H1 (cell line): ENCODE measurements around the gene AGBL4. TPM values are rescaled to one million over a fixed set of nuclear protein-coding genes. Genes with fewer than 3 reads are reported as not detected.

Source experiments
- CTCF ChIA-PET: fragments of 300-600 bp; sonication (Branson Sonifier 250); formaldehyde crosslinking; loops from one replicate; lab custom pipeline; 2021; ENCODE audit not compliant: partially characterized antibody; lab: Charles Lee
- POLR2A ChIA-PET: fragments of 300-600 bp; sonication (Branson Sonifier 250); formaldehyde crosslinking; loops from one replicate; lab custom pipeline; 2021; ENCODE audit warnings: inconsistent platforms; ENCODE audit not compliant: partially characterized antibody; lab: Charles Lee
- DNase-seq, 2 experiments: peaks; one replicate each; pipeline versions ENCODE4 v3.0.0 to v3.0.0-alpha.2; 2010 to 2022; ENCODE audit warnings: low spot score in 2 of 2, low read depth in 1 of 2, mixed read lengths in 1 of 2
- FAIRE-seq: peaks from 2 replicates; lab custom pipeline; 2011; peaks lifted over from hg19 to GRCh38; lab: Jason Lieb, UNC
- H2AFZ ChIP-seq: 2 replicates; pipeline ENCODE4 v1.8.1; 2012; ENCODE audit warnings: low read length, inconsistent platforms
- H2AK5ac ChIP-seq: 2 replicates; pipeline ENCODE4 v1.6.1; 2013; ENCODE audit warnings: low read depth, low read length
- H2BK120ac ChIP-seq: replicated peaks from 2 replicates; pipeline ENCODE3; 2013; ENCODE audit warnings: low read depth, low read length, inconsistent platforms
- H2BK12ac ChIP-seq: 2 replicates; pipeline ENCODE4 v1.6.1; 2013; ENCODE audit warnings: low read depth, low read length
- H2BK15ac ChIP-seq: 2 replicates; pipeline ENCODE4 v1.6.1; 2013; ENCODE audit warnings: low read length
- H2BK20ac ChIP-seq: 2 replicates; pipeline ENCODE4 v1.6.1; 2013; ENCODE audit warnings: low read length
- H2BK5ac ChIP-seq: 2 replicates; pipeline ENCODE4 v1.6.1; 2013; ENCODE audit warnings: low read depth, low read length
- H3K14ac ChIP-seq: 2 replicates; pipeline ENCODE4 v1.6.1; 2013; ENCODE audit warnings: inconsistent platforms; ENCODE audit not compliant: insufficient read length
- H3K18ac ChIP-seq: 2 replicates; pipeline ENCODE4 v1.6.1; 2013; ENCODE audit warnings: low read length; ENCODE audit errors: extremely low read depth
- H3K23ac ChIP-seq: 2 replicates; pipeline ENCODE4 v1.6.1; 2013; ENCODE audit warnings: inconsistent platforms; ENCODE audit not compliant: insufficient read length
- H3K23me2 ChIP-seq: 2 replicates; pipeline ENCODE4 v1.6.1; 2013; ENCODE audit warnings: low read depth, low read length
- H3K27ac ChIP-seq: 2 replicates; pipeline ENCODE4 v1.6.1; 2011; ENCODE audit warnings: low read depth, low read length, inconsistent platforms
- H3K27me3 ChIP-seq, 4 experiments: replicated peaks in 1 of 4; 1 replicate in 1 of 4; 2 replicates in 3 of 4; pipeline versions ENCODE4 v1.6.1 to v1.8.1; 2011 to 2013; ENCODE audit warnings: low read length in 3 of 4, mild to moderate bottlenecking in 3 of 4, inconsistent platforms in 2 of 4, mixed read lengths in 2 of 4, moderate library complexity in 1 of 4; ENCODE audit not compliant: control insufficient read depth in 3 of 4, insufficient read depth in 3 of 4; ENCODE audit errors: extremely low read depth in 1 of 4
- H3K36me3 ChIP-seq, 4 experiments: 2 replicates each; pipeline versions ENCODE4 v1.6.1 to v1.8.1; 2011 to 2013; ENCODE audit warnings: mild to moderate bottlenecking in 4 of 4, low read length in 3 of 4, moderate library complexity in 2 of 4, control low read depth in 1 of 4, inconsistent platforms in 1 of 4; ENCODE audit not compliant: insufficient read depth in 4 of 4, control insufficient read depth in 2 of 4
- H3K4ac ChIP-seq: replicated peaks from 2 replicates; pipeline ENCODE3; 2013; ENCODE audit warnings: low read length, low read depth, mixed read lengths, inconsistent platforms; ENCODE audit not compliant: insufficient read length
- H3K4me1 ChIP-seq, 4 experiments: replicated peaks in 1 of 4; 1 replicate in 1 of 4; 2 replicates in 3 of 4; pipeline versions ENCODE4 v1.6.1 to v1.8.1; 2011 to 2013; ENCODE audit warnings: low read length in 3 of 4, inconsistent platforms in 2 of 4, mixed read lengths in 1 of 4; ENCODE audit not compliant: insufficient read depth in 4 of 4, control insufficient read depth in 3 of 4
- H3K4me2 ChIP-seq, 2 experiments: 2 replicates each; pipeline versions ENCODE4 v1.6.1 to v1.8.1; 2011 to 2013; ENCODE audit warnings: low read depth in 2 of 2, low read length in 2 of 2, control low read depth in 1 of 2, inconsistent platforms in 1 of 2, mild to moderate bottlenecking in 1 of 2; ENCODE audit not compliant: insufficient read depth in 1 of 2
- H3K4me3 ChIP-seq, 4 experiments: fragments of 200-600, 300-600 bp in 1 of 4; sonication (generic), shearing (Covaris generic), sonication (Bioruptor Twin) in 1 of 4; 2 replicates each; pipeline versions ENCODE4 v1.5.1 to v1.8.1; 2011 to 2016; ENCODE audit warnings: low read length in 4 of 4, low read depth in 3 of 4, control low read depth in 2 of 4, inconsistent platforms in 2 of 4, mild to moderate bottlenecking in 2 of 4, mixed read lengths in 1 of 4, moderate library complexity in 1 of 4; ENCODE audit not compliant: insufficient read depth in 2 of 4; ENCODE audit errors: extremely low read depth in 1 of 4
- H3K56ac ChIP-seq: replicated peaks from 2 replicates; pipeline ENCODE3; 2013; ENCODE audit warnings: low read depth, mild to moderate bottlenecking, mixed read lengths, low read length, inconsistent platforms; ENCODE audit not compliant: insufficient read length
- H3K79me1 ChIP-seq: 2 replicates; pipeline ENCODE4 v1.6.1; 2013; ENCODE audit warnings: low read depth, low read length, control low read depth
- H3K79me2 ChIP-seq, 2 experiments: 2 replicates each; pipeline versions ENCODE4 v1.6.1 to v1.8.1; 2012 to 2013; ENCODE audit warnings: low read length in 2 of 2, mild to moderate bottlenecking in 2 of 2, inconsistent platforms in 1 of 2; ENCODE audit not compliant: insufficient read depth in 2 of 2, control insufficient read depth in 1 of 2
- H3K9ac ChIP-seq, 4 experiments: replicated peaks in 1 of 4; 1 replicate in 1 of 4; 2 replicates in 3 of 4; pipeline versions ENCODE4 v1.6.1 to v1.8.1; 2011 to 2013; ENCODE audit warnings: low read depth in 3 of 4, low read length in 3 of 4, control low read depth in 2 of 4, mild to moderate bottlenecking in 2 of 4, moderate library complexity in 2 of 4, inconsistent platforms in 1 of 4; ENCODE audit errors: extremely low read depth in 1 of 4
- H3K9me3 ChIP-seq, 2 experiments: 2 replicates each; pipeline versions ENCODE4 v1.6.1 to v1.8.1; 2012 to 2013; ENCODE audit warnings: mild to moderate bottlenecking in 2 of 2, moderate library complexity in 2 of 2, control low read depth in 1 of 2, inconsistent platforms in 1 of 2, low read depth in 1 of 2, low read length in 1 of 2, mixed read lengths in 1 of 2; ENCODE audit not compliant: insufficient read depth in 2 of 2
- H4K20me1 ChIP-seq, 2 experiments: replicated peaks in 1 of 2; 2 replicates each; pipeline versions ENCODE3 to v1.8.1; 2011 to 2013; ENCODE audit warnings: inconsistent platforms in 2 of 2, low read length in 2 of 2, mild to moderate bottlenecking in 1 of 2; ENCODE audit not compliant: insufficient read depth in 2 of 2, control insufficient read depth in 1 of 2
- H4K5ac ChIP-seq: 2 replicates; pipeline ENCODE4 v1.6.1; 2013; ENCODE audit warnings: low read length, low read depth, mixed read lengths, inconsistent platforms; ENCODE audit not compliant: insufficient read length
- H4K8ac ChIP-seq: 2 replicates; pipeline ENCODE4 v1.8.0; 2013; ENCODE audit warnings: mild to moderate bottlenecking, moderate library complexity, low read length, inconsistent platforms; ENCODE audit not compliant: insufficient read depth; ENCODE audit errors: extremely low read depth
- H4K91ac ChIP-seq: replicated peaks from 2 replicates; pipeline ENCODE3; 2013; ENCODE audit warnings: low read length, mixed read lengths, inconsistent platforms; ENCODE audit not compliant: insufficient read length
- GTF2F1 ChIP-seq: IDR thresholded peaks from 2 replicates; pipeline ENCODE4 v1.6.1; 2012; ENCODE audit warnings: low read depth, low read length, improper control_type of control experiment, borderline replicate concordance
- JUN ChIP-seq: IDR thresholded peaks from 2 replicates; pipeline ENCODE4 v1.6.1; 2011; ENCODE audit warnings: low read depth, mild to moderate bottlenecking, improper control_type of control experiment, low read length
- JUND ChIP-seq: IDR thresholded peaks from 2 replicates; pipeline ENCODE4 v1.6.1; 2011; ENCODE audit warnings: mild to moderate bottlenecking, improper control_type of control experiment, low read length
- KDM5A ChIP-seq: fragments of 200-600 bp; IDR thresholded peaks from 2 replicates; pipeline ENCODE4 v1.7.1; 2012; ENCODE audit warnings: mild to moderate bottlenecking, low read length, inconsistent platforms, mixed read lengths
- SIN3A ChIP-seq, 2 experiments: IDR thresholded peaks in 1 of 2; conservative IDR thresholded peaks in 1 of 2; 2 replicates each; pipeline ENCODE4 v1.6.1; 2011 to 2012; ENCODE audit warnings: low read length in 2 of 2, improper control_type of control experiment in 1 of 2, low read depth in 1 of 2, mild to moderate bottlenecking in 1 of 2
- SP2 ChIP-seq: IDR thresholded peaks from 2 replicates; pipeline ENCODE4 v1.6.1; 2012; ENCODE audit warnings: mild to moderate bottlenecking, low read length, inconsistent platforms
- TCF12 ChIP-seq: IDR thresholded peaks from 2 replicates; pipeline ENCODE4 v1.6.1; 2011; ENCODE audit warnings: low read depth, mild to moderate bottlenecking, low read length
- WGBS, 2 experiments: shearing (Covaris generic) in 1 of 2; methylation state at CpG; one replicate each; pipeline versions ENCODE4 v1.1.6 to v1.1.7; 2013 to 2015; ENCODE audit warnings: low lambda C conversion rate in 2 of 2, mixed read lengths in 2 of 2, inconsistent platforms in 1 of 2, low coverage in 1 of 2, missing lambda C conversion rate in 1 of 2; ENCODE audit not compliant: insufficient replicate concordance in 2 of 2, insufficient coverage in 1 of 2, insufficient read length in 1 of 2; ENCODE audit errors: extremely low coverage in 1 of 2, missing lambda C conversion rate in 1 of 2; 5-methylcytosine and 5-hydroxymethylcytosine counted together
- polyA plus RNA-seq, 7 experiments: library from polyadenylated mRNA; depleted of rRNA in 3 of 7; stranded (reverse) in 5 of 7; unstranded in 2 of 7; fragments of >200 nt in 5 of 7; fragments of 200-250 nt in 2 of 7; gene quantifications; 1 replicate in 5 of 7; 2 replicates in 1 of 7; 4 replicates in 1 of 7; pipeline versions ENCODE4 v1.2.1 to v1.2.3, GENCODE V29; 2011 to 2013; ENCODE audit warnings: missing spikeins in 2 of 7, mixed read lengths in 2 of 7
- total RNA-seq: library from RNA; stranded (reverse); fragmentation: NEBNext Ultra II Directional; extraction: Animal tissue kit (Norgen Biotek cat#: 25700); gene quantifications from 2 replicates; pipeline ENCODE4 v1.2.1, GENCODE V29; 2021

AGBL4 gene
- total and polyA plus RNA-seq, 2 of the 8 experiments (the other 6 are each of a cell fraction or from before 2014, with no cell fraction given) = 0.41 to 0.45 TPM

DNA sequence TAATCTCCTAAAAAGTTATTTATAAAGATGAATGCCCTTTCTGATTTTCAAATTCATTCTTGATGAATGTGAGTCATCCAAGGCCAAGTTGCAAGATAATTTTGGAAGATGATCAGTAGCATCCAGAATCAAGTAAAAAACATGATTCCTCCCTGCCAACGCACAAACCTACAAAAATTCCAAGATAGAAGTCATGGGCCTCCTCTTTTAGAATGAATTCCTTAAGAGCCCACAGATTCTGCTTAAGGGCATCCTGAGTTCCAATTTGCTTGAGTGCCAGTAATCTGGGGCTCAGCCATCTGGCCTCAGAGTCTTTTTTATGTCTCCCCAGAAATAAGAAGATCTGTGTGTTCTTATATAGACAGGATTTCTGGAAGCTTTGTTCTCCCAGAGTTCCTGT, 1528.6 kb downstream of the AGBL4 start:
- no peak overlapping the region for H2BK5ac ChIP-seq
- POLR2A ChIA-PET = no interaction called here
- no peak overlapping the region for H3K9ac ChIP-seq
- no peak overlapping the region for H2AK5ac ChIP-seq
- H2AFZ ChIP-seq = no peak overlapping the region
- 94% methylated on average over 1 of the region's 1 CpG; no CpG with 5 or more reads in 1 of the 2 experiments for WGBS, 2 experiments
- no peak overlapping the region for H3K27ac ChIP-seq
- H3K79me1 ChIP-seq = no peaks in the 10 kb centered on the region
- FAIRE-seq (no peak), DNase-seq (no peak)
- TF ChIP-seq KDM5A (no peak), SIN3A (conservative IDR thresholded peaks at IDR 0.05 in 1 of 2, IDR thresholded peaks at IDR 0.05 in 1 of 2; ENCODE audit: low read depth in 1 of 2, low read length in 2 of 2) (no peak), SP2 (no peak), TCF12 (no peak), JUN (no peak), GTF2F1 (no peak), JUND (no peak)
- H3K36me3 ChIP-seq = no peaks in the 10 kb centered on the region
- H2BK15ac ChIP-seq = no peak overlapping the region
- no peaks in the 10 kb centered on the region for H3K9me3 ChIP-seq
- no peak overlapping the region for H2BK20ac ChIP-seq
- H3K4me3 ChIP-seq = no peak overlapping the region
- no peak overlapping the region for H4K5ac ChIP-seq
- no peaks in the 10 kb centered on the region for H4K20me1 ChIP-seq
- H3K23me2 ChIP-seq = no peaks in the 10 kb centered on the region
- H3K4me2 ChIP-seq = no peak overlapping the region
- H3K4me1 ChIP-seq = peaks cover 0 to 18% (median 8%) of the 10 kb centered on the region in 4 experiments; a peak in 5 of 7 replicates
- no peaks in the 10 kb centered on the region for H3K79me2 ChIP-seq
- no peak overlapping the region for H3K4ac ChIP-seq
- H4K8ac ChIP-seq = no peak overlapping the region
- H3K18ac ChIP-seq = no peak overlapping the region
- no peak overlapping the region for H3K14ac ChIP-seq
- H4K91ac ChIP-seq = no peak overlapping the region
- H2BK120ac ChIP-seq = no peak overlapping the region
- no peaks in the 10 kb centered on the region for H3K27me3 ChIP-seq
- CTCF ChIA-PET = interaction anchor here (0.8 to 1.9 kb wide), 3 partner anchors 36 to 1854 kb away, joined by 3 to 6 read pairs (median 4); no protein-coding TSS in a partner anchor
- H2BK12ac ChIP-seq = no peak overlapping the region
- no peak overlapping the region for H3K23ac ChIP-seq
- H3K56ac ChIP-seq = no peak overlapping the region
